Esophagus (tissue), 2 donors: ENCODE results near the gene FTCD. TPM values are rescaled to one million over a fixed set of nuclear protein-coding genes. Genes with fewer than 3 reads are reported as not detected.

Experiments
- H3K27ac ChIP-seq, 2 donors: one replicate each; pipeline ENCODE4 v1.5.1; 2013; ENCODE audit warnings: low read depth in 2 of 2, mild to moderate bottlenecking in 2 of 2, inconsistent platforms in 1 of 2, low read length in 1 of 2, moderate library complexity in 1 of 2
- H3K27me3 ChIP-seq, 2 donors: one replicate each; pipeline ENCODE4 v1.6.1; 2013; ENCODE audit warnings: low read length in 2 of 2, control low read depth in 1 of 2, mild to moderate bottlenecking in 1 of 2; ENCODE audit not compliant: insufficient read depth in 2 of 2, control insufficient read depth in 1 of 2
- H3K36me3 ChIP-seq, 2 donors: one replicate each; pipeline ENCODE4 v1.6.1; 2013; ENCODE audit warnings: low read length in 1 of 2; ENCODE audit not compliant: control insufficient read depth in 2 of 2, insufficient read depth in 2 of 2
- H3K4me1 ChIP-seq, 2 donors: one replicate each; pipeline ENCODE4 v1.6.1; 2013; ENCODE audit warnings: low read length in 1 of 2; ENCODE audit not compliant: control insufficient read depth in 2 of 2, insufficient read depth in 2 of 2
- H3K4me3 ChIP-seq, 2 donors: one replicate each; pipeline ENCODE4 v1.5.1; 2013; ENCODE audit warnings: low read length in 2 of 2, mild to moderate bottlenecking in 2 of 2, low read depth in 1 of 2, moderate library complexity in 1 of 2
- H3K9me3 ChIP-seq, 2 donors: one replicate each; pipeline ENCODE4 v1.6.1; 2013; ENCODE audit warnings: mild to moderate bottlenecking in 2 of 2, low read depth in 1 of 2, low read length in 1 of 2, moderate library complexity in 1 of 2; ENCODE audit not compliant: control insufficient read depth in 2 of 2, insufficient read depth in 1 of 2
- WGBS, 2 donors: extraction: QIAGEN DNeasy Blood & Tissue Kit; methylation state at CpG; one replicate each; pipeline ENCODE4 v1.1.7; 2013; 5-methylcytosine and 5-hydroxymethylcytosine counted together
- polyA plus RNA-seq, 2 donors: library from polyadenylated mRNA; stranded (reverse); fragments of 200-250 nt; gene quantifications; one replicate each; pipeline ENCODE4 v1.2.3, GENCODE V29; 2013
- donor health status: healthy with polysubstance abuse.
- donor health status: Bipolar disorder and iron deficiency.

FTCD gene
- polyA plus RNA-seq, 2 donors = 0.33 to 0.39 TPM

DNA sequence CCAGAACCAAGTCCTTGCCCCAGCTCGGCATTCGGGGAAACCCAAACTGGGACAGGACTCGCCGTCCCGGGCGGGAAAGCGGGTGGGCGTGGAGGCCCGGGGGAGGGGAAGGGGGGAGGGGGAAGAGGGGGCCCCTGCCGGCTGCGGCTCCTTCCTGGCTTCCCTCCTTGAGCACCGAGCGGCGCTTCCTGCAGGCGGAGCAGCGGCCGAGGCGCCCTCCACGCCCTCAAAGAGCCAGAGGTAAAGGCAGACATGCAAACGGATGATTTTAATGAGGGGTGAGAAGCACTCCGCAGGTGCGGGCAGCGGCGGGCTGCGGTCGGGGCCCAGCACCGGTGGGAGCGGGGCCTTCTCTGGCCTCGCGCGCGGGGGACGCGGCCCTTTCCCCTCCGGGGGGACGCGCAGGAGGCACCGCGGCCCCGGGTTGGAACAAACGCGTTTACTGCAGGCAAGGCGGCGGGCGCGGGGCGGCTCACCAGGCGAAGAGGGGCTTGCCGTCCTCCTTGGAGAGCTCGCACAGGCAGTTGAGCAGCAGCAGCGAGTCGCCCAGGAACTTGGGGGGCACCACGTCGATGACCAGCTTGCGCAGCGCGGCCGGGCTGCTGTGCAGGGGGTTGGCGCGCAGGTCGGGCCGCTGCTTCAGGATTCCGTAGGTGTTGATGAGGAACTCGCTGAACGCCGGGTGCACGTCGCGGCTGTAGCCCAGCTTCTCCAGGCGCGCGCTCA is 5.7 kb upstream of the FTCD start:
- 62 to 96% methylated on average over 56 to 71 of the region's 72 CpGs for WGBS, 2 donors
- H3K27me3 ChIP-seq = no peaks in the 10 kb centered on the region
- no peak overlapping the region for H3K27ac ChIP-seq
- H3K4me3 ChIP-seq = no peak overlapping the region
- peaks cover 0 to 2% of the 10 kb centered on the region in 2 donors for H3K4me1 ChIP-seq
- H3K9me3 ChIP-seq = no peaks in the 10 kb centered on the region
- no peaks in the 10 kb centered on the region for H3K36me3 ChIP-seq

DNA sequence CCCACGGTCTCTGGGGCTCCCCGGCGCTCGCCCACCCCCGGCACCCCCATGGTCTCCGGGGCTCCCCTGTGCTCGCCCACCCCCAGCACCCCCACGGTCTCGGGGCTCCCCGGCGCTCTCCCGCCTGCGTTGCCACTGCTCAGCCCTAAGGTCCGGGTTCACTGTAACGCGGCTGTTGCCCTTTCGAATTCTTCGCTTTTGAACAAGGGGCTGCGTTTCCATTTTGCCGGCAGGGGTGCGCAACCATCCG is 5.2 kb upstream of the FTCD start:
- H3K27me3 ChIP-seq = no peaks in the 10 kb centered on the region
- no peaks in the 10 kb centered on the region for H3K9me3 ChIP-seq
- H3K27ac ChIP-seq = no peak overlapping the region
- no peak overlapping the region for H3K4me3 ChIP-seq
- H3K36me3 ChIP-seq = no peaks in the 10 kb centered on the region
- 92 to 99% methylated on average over 20 to 22 of the region's 22 CpGs for WGBS, 2 donors
- peaks cover 0 to 2% of the 10 kb centered on the region in 2 donors for H3K4me1 ChIP-seq

DNA sequence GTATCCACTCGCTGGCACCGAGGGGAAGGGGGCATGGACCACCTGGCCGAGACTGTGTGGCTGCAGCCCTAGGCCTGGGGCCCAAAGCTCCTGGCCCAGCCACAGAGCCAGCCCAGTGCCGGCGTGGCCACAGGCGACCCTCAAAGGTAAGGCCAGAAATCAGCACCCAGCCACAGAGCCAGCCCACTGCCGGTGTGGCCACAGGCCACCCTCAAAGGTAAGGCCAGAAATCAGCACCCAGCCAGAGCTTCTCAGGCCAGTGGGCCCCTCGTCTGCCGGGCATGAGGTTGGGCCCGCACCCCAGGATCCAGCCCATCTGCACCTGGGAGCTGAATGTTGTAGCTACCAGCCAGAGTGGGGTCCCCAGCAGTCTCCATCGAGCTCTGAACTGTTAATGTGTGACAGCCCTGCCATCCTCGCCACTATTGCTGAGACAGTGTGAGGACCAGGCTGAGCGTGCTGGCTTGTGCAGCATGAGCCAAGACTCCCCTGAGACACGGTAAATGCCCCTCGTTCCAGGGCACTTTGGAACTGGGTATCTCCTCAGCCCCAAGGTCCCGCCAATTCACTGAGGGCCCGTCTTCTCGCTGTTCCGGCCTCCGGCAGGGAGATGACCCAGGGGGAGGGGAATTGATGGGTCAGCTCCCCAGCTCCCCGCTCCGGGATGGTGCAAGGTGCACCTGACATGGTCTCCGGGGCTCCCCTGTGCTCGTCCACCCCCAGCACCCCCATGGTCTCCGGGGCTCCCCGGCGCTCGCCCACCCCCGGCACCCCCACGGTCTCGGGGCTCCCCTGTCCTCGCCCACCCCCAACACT is 4.7 kb upstream of the FTCD start:
- Histone ChIP-seq H3K9me3 (no peaks in the 10 kb centered on the region), H3K27me3 (no peaks in the 10 kb centered on the region), H3K36me3 (no peaks in the 10 kb centered on the region), H3K4me1 (peaks cover 0 to 2% of the 10 kb centered on the region in 2 donors), H3K27ac (no peak overlapping the region), H3K4me3 (no peak overlapping the region)
- WGBS, 2 donors = 93 to 94% methylated on average over 31 to 32 of the region's 32 CpGs

DNA sequence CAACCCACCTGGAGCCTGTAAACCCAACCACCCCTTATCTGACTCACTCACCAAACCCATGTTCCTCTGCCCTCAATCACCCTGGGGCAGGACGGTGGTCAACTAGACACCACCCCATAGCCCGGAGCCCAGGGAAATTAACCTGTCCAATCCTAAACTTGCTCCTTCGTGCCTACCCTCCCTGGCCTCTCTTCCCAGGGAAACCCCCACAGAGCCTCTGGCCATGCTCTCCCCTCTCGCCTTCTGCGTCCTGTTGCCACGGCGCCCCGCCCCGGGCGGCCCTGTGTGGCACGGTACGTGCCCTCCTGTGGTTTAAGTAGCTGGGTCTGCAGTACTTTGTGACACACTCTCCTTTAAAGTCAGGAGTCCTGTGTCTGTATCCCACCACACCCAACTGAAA is 4.0 kb upstream of the FTCD start:
- Histone ChIP-seq H3K4me1 (peaks cover 0 to 2% of the 10 kb centered on the region in 2 donors), H3K9me3 (no peaks in the 10 kb centered on the region), H3K27me3 (no peaks in the 10 kb centered on the region), H3K4me3 (no peak overlapping the region), H3K36me3 (no peaks in the 10 kb centered on the region), H3K27ac (no peak overlapping the region)
- WGBS, 2 donors = 90 to 92% methylated on average over 12 of the region's 12 CpGs

DNA sequence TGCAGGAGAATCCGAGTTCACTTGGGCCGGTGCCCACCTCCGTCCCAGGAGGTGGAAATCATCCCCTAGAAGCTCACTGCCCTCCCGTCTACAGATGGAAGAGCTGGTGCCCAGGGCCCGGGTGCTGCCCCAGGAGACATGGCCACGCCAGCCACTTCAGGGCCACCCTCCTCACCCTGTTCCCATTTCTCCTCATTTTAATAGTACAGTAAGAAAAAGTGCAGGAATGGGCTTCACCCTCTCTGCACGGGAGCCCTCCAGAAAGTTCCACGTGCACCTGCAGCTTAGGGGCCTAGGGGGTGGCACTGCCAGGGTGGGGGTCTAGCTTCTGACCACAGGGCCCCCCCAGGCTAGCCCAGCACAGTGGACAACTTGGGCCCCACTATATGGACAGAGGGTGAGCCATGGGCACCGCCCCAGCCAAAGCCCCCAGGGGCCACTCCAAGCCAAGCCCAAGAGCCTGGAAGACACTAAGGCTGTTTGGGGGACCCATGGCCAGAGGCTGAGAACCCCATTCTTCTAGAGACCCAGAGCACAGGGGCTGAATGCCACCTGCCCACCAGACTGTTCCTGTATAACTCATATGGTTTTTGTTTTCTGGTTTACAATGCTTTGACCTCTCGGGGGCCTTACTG is 3.4 kb upstream of the FTCD start:
- Histone ChIP-seq H3K9me3 (no peaks in the 10 kb centered on the region), H3K4me3 (no peak overlapping the region), H3K36me3 (no peaks in the 10 kb centered on the region), H3K4me1 (peaks cover 0 to 2% of the 10 kb centered on the region in 2 donors), H3K27ac (no peak overlapping the region), H3K27me3 (no peaks in the 10 kb centered on the region)
- WGBS, 2 donors = 90 to 94% methylated on average over 10 of the region's 10 CpGs

GRCh38 chr21:46157987-46158451 is 2.6 kb upstream of the FTCD start:
- 90 to 97% methylated on average over 15 of the region's 15 CpGs for WGBS, 2 donors
- Histone ChIP-seq H3K27me3 (no peaks in the 10 kb centered on the region), H3K9me3 (no peaks in the 10 kb centered on the region), H3K36me3 (no peaks in the 10 kb centered on the region), H3K4me1 (peaks cover 0 to 6% of the 10 kb centered on the region in 2 donors), H3K27ac (no peak overlapping the region), H3K4me3 (no peak overlapping the region)

GRCh38 chr21:46157396-46157986 is 2.1 kb upstream of the FTCD start:
- H3K9me3 ChIP-seq = no peaks in the 10 kb centered on the region
- 84 to 93% methylated on average over 12 of the region's 12 CpGs for WGBS, 2 donors

GRCh38 chr21:46156678-46157077 is 1.3 kb upstream of the FTCD start:
- Histone ChIP-seq H3K27me3 (no peaks in the 10 kb centered on the region), H3K4me1 (peaks cover 0 to 4% of the 10 kb centered on the region in 2 donors), H3K27ac (no peak overlapping the region), H3K9me3 (no peaks in the 10 kb centered on the region), H3K4me3 (no peak overlapping the region), H3K36me3 (no peaks in the 10 kb centered on the region)
- WGBS, 2 donors = 81 to 86% methylated on average over 10 of the region's 10 CpGs

More at GRCh38 chr21:46157396-46157986, 2.1 kb upstream of the FTCD start:
- H3K4me1 ChIP-seq = peaks cover 0 to 6% of the 10 kb centered on the region in 2 donors
- H3K36me3 ChIP-seq = no peaks in the 10 kb centered on the region
- H3K27ac ChIP-seq = no peak overlapping the region
- H3K4me3 ChIP-seq = no peak overlapping the region
- H3K27me3 ChIP-seq = no peaks in the 10 kb centered on the region

GRCh38 chr21:46156378-46156645 is 933 bp upstream of the FTCD start:
- Histone ChIP-seq H3K4me3 (no peak overlapping the region), H3K36me3 (no peaks in the 10 kb centered on the region), H3K27me3 (no peaks in the 10 kb centered on the region), H3K27ac (no peak overlapping the region), H3K9me3 (no peaks in the 10 kb centered on the region), H3K4me1 (peaks cover 0 to 4% of the 10 kb centered on the region in 2 donors)
- WGBS, 2 donors = 87 to 89% methylated on average over 7 of the region's 7 CpGs
